Ascending aorta (tissue), 2 donors: ENCODE results near the gene ABHD15. TPM values are rescaled to one million over a fixed set of nuclear protein-coding genes. Genes with fewer than 3 reads are reported as not detected.
A peak's percentile ranks its signal among the peaks of the same experiment; 100 is the strongest.

Experiments used
- DNase-seq, 2 donors: peaks; one replicate each; pipeline ENCODE4 v3.0.0-alpha.2; 2019; ENCODE audit warnings: low spot score in 2 of 2
- H3K27ac ChIP-seq, 2 donors: fragments of 200-600 bp; sonication (generic); one replicate each; pipeline ENCODE4 v1.5.1; 2016 to 2017; ENCODE audit warnings: mild to moderate bottlenecking in 1 of 2
- H3K27me3 ChIP-seq: fragments of 200-600 bp; sonication (generic); one replicate; pipeline ENCODE4 v1.5.1; 2017
- H3K36me3 ChIP-seq, 2 donors: fragments of 200-600 bp; sonication (generic); one replicate each; pipeline ENCODE4 v1.5.1; 2016
- H3K4me1 ChIP-seq, 2 donors: fragments of 200-600 bp; sonication (generic); one replicate each; pipeline ENCODE4 v1.5.1; 2016 to 2017; ENCODE audit warnings: mild to moderate bottlenecking in 1 of 2
- H3K4me3 ChIP-seq, 2 donors: fragments of 200-600 bp; sonication (generic); one replicate each; pipeline ENCODE4 v1.5.1; 2016 to 2017; ENCODE audit warnings: mild to moderate bottlenecking in 1 of 2
- H3K9me3 ChIP-seq, 2 donors: fragments of 200-600 bp; sonication (generic); one replicate each; pipeline ENCODE4 v1.5.1; 2016
- CTCF ChIP-seq, 3 experiments: fragments of 200-600 bp in 2 of 3; fragments of 450-650 bp in 1 of 3; sonication (generic) in 2 of 3; IDR thresholded peaks; one replicate each; pipeline ENCODE4 v1.5.1; 2016 to 2019; ENCODE audit warnings: antibody characterized with exemption in 3 of 3, mild to moderate bottlenecking in 1 of 3, moderate library complexity in 1 of 3
- intact Hi-C: fragments of 100-400 bp; cut with DNase I; formaldehyde crosslinking; loops from one replicate; pipeline ENCODE4 v1.15.1; 2023
- total RNA-seq: library from RNA; depleted of rRNA; stranded (reverse); fragments of >200 nt; gene quantifications from one replicate; pipeline ENCODE4 v1.1.0, GENCODE V29; 2016

ABHD15 gene
- total RNA-seq, 1 donor from 2014 or later: 11.0 TPM

GRCh38 chr17:29589524-29590410, 22.9 kb upstream of the ABHD15 start, which contains the start of gene GIT1:
Gene GIT1, minus strand, starts transcription at chr17:29589648. Its CDS starts 270 bp downstream, at chr17:29589378.
- TF ChIP-seq CTCF (IDR thresholded peaks at IDR 0.05): peak in 1 of 3 experiments; percentile 7
- Histone ChIP-seq H3K27ac (peak within 1 kb of the TSS; percentile 87 to 95), H3K4me3 (peak within 1 kb of the TSS; percentile 84 to 97), H3K9me3 (no peaks in the 10 kb centered on the region), H3K36me3 (no peaks in the 10 kb centered on the region), H3K27me3 (no peaks in the 10 kb centered on the region), H3K4me1 (peaks cover 36 to 57% of the 10 kb centered on the region in 2 donors)
- peak in 1 of 2 donors; percentile 92 for DNase-seq
- intact Hi-C loops: loop anchor here (2.0 to 5.0 kb wide), 4 partner anchors 21 to 341 kb away; partner anchors contain the start of genes SSH2 and TP53I13

- H3K27me3 ChIP-seq: no peaks in the 10 kb centered on the region
- DNase-seq: no peak
- H3K4me3 ChIP-seq: peak overlapping the region; percentile 84 to 97
- peak overlapping the region; percentile 82 to 83 for H3K27ac ChIP-seq
- intact Hi-C loops: loop anchor here (2.0 kb wide), 1 partner anchor 20 kb away; the partner anchor contains the start of gene TP53I13
- no peaks in the 10 kb centered on the region for H3K9me3 ChIP-seq
- peaks cover 36 to 55% of the 10 kb centered on the region in 2 donors for H3K4me1 ChIP-seq
- no peak for TF ChIP-seq CTCF (IDR thresholded peaks at IDR 0.05)
- no peaks in the 10 kb centered on the region for H3K36me3 ChIP-seq
These were observed 21.9 kb upstream of the ABHD15 start for GRCh38 chr17:29588562-29589411.

- peaks cover 34 to 53% of the 10 kb centered on the region in 2 donors for H3K4me1 ChIP-seq
- no peaks in the 10 kb centered on the region for H3K9me3 ChIP-seq
- DNase-seq: no peak
- intact Hi-C loops: loop anchor here (2.0 kb wide), 1 partner anchor 19 kb away; the partner anchor contains the start of gene TP53I13
- no peak for TF ChIP-seq CTCF (IDR thresholded peaks at IDR 0.05)
- peak overlapping the region; percentile 82 to 83 for H3K27ac ChIP-seq
- H3K4me3 ChIP-seq: peak overlapping the region; percentile 84 to 97
- H3K27me3 ChIP-seq: no peaks in the 10 kb centered on the region
- H3K36me3 ChIP-seq: no peaks in the 10 kb centered on the region
These were observed 21.3 kb upstream of the ABHD15 start for GRCh38 chr17:29588017-29588561.

GRCh38 chr17:29587591-29587990, 20.8 kb upstream of the ABHD15 start:
- peaks cover 0 to under 1% of the 10 kb centered on the region in 2 donors for H3K36me3 ChIP-seq
- no peak for TF ChIP-seq CTCF (IDR thresholded peaks at IDR 0.05)
- no peak for DNase-seq
- no peaks in the 10 kb centered on the region for H3K27me3 ChIP-seq
- intact Hi-C loops: no loop called here
- no peaks in the 10 kb centered on the region for H3K9me3 ChIP-seq
- H3K4me3 ChIP-seq: peak overlapping the region in 1 of 2 donors; percentile 97
- peak overlapping the region; percentile 82 to 83 for H3K27ac ChIP-seq
- H3K4me1 ChIP-seq: peaks cover 31 to 50% of the 10 kb centered on the region in 2 donors
